ENCODE measurements around the gene ZBTB7C. TPM values are rescaled to one million over a fixed set of nuclear protein-coding genes. Genes with fewer than 3 reads are reported as not detected.

The ZBTB7C gene
- total RNA-seq, 1 donor from 2014 or later, result 0.15 TPM

DNA sequence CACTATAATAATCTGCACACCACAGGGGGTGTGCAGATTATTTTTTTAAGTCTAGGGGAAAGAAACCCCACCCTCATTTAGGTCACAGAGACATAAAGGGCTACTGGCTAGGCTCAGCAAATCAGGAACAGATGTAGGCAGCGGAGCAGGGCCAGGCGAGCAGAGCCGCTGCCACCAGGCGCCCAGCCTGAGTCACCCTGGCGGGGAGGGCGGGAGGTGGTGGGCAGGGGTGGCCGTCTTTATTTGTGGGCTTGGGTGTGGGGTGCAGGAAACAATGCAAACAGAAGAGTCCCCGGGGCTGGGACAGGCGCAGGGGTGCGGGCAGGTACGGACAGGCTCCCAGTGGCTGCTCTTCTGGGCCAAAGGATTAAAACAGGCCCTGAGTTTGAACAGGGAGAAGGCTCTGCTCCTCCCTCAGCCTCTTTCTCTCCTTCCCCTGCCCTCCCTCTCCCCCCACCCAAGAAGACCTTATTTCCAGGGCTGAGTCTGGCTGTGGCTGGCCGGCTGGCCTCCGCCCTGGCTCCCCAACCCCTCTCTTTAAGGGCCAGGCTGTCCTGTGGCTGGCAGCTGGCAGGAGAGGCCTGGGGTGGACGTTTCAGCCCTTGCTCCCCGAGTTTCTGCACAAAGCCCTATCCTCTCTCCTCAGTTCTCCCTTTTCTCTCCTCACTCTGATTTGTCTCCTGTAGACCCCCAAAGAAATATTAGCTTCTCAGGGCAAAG is 335.8 kb downstream of the ZBTB7C start:
- TF ChIP-seq, protein P1, sequence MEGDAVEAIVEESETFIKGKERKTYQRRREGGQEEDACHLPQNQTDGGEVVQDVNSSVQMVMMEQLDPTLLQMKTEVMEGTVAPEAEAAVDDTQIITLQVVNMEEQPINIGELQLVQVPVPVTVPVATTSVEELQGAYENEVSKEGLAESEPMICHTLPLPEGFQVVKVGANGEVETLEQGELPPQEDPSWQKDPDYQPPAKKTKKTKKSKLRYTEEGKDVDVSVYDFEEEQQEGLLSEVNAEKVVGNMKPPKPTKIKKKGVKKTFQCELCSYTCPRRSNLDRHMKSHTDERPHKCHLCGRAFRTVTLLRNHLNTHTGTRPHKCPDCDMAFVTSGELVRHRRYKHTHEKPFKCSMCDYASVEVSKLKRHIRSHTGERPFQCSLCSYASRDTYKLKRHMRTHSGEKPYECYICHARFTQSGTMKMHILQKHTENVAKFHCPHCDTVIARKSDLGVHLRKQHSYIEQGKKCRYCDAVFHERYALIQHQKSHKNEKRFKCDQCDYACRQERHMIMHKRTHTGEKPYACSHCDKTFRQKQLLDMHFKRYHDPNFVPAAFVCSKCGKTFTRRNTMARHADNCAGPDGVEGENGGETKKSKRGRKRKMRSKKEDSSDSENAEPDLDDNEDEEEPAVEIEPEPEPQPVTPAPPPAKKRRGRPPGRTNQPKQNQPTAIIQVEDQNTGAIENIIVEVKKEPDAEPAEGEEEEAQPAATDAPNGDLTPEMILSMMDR (IDR thresholded peaks at IDR 0.05), result no peak
- TF ChIP-seq EZH2 (IDR thresholded peaks at IDR 0.05) (no peak), EZH2phosphoT487 (IDR thresholded peaks at IDR 0.05) (no peak)
- H3K27ac ChIP-seq, result no peak overlapping the region
- no peaks in the 10 kb centered on the region for H3K79me2 ChIP-seq (ENCODE audit: low read depth)
- peak; percentile 17 for DNase-seq (ENCODE audit: low spot score)
- peaks cover 4% of the 10 kb centered on the region for H3K27me3 Mint-ChIP-seq (ENCODE audit: insufficient read depth, low read depth)
- H3K4me2 ChIP-seq, result peak overlapping the region; percentile 19
- H3K9me3 Mint-ChIP-seq, result no peaks in the 10 kb centered on the region
- H3K27ac Mint-ChIP-seq, result peak overlapping the region; percentile 84
- H3K36me3 Mint-ChIP-seq, result no peaks in the 10 kb centered on the region
- no peak overlapping the region for H3K4me3 ChIP-seq
- H3K9ac ChIP-seq, result no peak overlapping the region
- peak overlapping the region; percentile 66 for H2AFZ ChIP-seq (replicated peaks)
- H3K9me3 ChIP-seq (ENCODE audit: low read depth), result no peaks in the 10 kb centered on the region
- H3K4me1 ChIP-seq, result peaks cover 15% of the 10 kb centered on the region
- peaks cover 15% of the 10 kb centered on the region for H3K4me1 Mint-ChIP-seq
- no peak overlapping the region for H3K4me3 Mint-ChIP-seq
- no peaks in the 10 kb centered on the region for H3F3A ChIP-seq (ENCODE audit: low read depth)
- H4K20me1 ChIP-seq (ENCODE audit: low read depth), result no peaks in the 10 kb centered on the region
- H3K36me3 ChIP-seq, result no peaks in the 10 kb centered on the region
- no peaks in the 10 kb centered on the region for H3K27me3 ChIP-seq

DNA sequence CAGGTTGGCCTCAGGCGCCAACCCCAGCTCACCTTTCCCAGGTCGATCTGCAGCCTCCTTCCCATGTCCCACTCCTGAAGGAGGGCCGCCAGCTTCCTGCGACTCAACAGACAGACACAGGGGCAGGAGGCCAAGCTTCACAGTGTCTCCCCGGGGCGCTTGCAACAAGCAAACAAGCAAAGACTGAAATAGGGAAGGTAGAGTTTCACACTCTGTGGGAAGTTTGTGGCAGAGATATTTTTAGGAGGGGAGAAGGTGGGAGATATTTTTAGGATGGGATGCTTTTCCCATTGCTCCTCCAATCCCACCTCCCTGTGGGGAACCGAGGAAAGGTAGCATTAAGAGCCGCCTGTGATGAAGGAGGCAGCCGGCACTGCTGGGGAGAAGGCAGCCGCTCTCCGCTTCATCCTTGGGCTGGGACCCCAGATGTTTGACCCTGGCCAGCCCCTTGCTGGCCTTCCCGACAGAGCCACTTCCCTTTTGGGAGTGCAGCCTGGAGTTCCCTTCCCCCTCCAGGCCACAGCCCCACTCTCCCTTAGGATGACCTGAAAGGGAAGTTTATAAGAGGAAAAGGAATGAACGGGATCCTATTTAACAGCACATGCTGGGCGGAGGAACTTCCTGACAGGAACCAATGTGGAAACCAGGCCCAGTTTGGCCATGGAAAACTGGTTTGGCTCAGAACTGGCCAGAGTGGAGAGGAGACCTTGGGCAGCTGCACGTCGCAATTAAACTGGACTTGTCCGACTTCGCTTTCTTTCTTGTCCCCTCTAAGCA is 336.6 kb downstream of the ZBTB7C start:
- Mint-ChIP-seq H3K4me3 (no peak overlapping the region), H3K4me1 (peaks cover 15% of the 10 kb centered on the region), H3K27me3 (ENCODE audit: insufficient read depth, low read depth) (peaks cover 4% of the 10 kb centered on the region), H3K36me3 (no peaks in the 10 kb centered on the region), H3K27ac (no peak overlapping the region), H3K9me3 (no peaks in the 10 kb centered on the region)
- Histone ChIP-seq H2AFZ (replicated peaks) (peak overlapping the region; percentile 66), H3K27ac (no peak overlapping the region), H3F3A (ENCODE audit: low read depth) (no peaks in the 10 kb centered on the region), H3K79me2 (ENCODE audit: low read depth) (no peaks in the 10 kb centered on the region), H3K4me3 (no peak overlapping the region), H3K9ac (no peak overlapping the region), H3K4me1 (peaks cover 15% of the 10 kb centered on the region), H3K4me2 (peak overlapping the region; percentile 19), H3K9me3 (ENCODE audit: low read depth) (no peaks in the 10 kb centered on the region), H3K36me3 (no peaks in the 10 kb centered on the region), H4K20me1 (ENCODE audit: low read depth) (no peaks in the 10 kb centered on the region), H3K27me3 (no peaks in the 10 kb centered on the region)
- DNase-seq (ENCODE audit: low spot score), result peak; percentile 16
- TF ChIP-seq EZH2 (IDR thresholded peaks at IDR 0.05) (no peak), EZH2phosphoT487 (IDR thresholded peaks at IDR 0.05) (no peak)
- TF ChIP-seq, protein P1 (IDR thresholded peaks at IDR 0.05), result no peak

DNA sequence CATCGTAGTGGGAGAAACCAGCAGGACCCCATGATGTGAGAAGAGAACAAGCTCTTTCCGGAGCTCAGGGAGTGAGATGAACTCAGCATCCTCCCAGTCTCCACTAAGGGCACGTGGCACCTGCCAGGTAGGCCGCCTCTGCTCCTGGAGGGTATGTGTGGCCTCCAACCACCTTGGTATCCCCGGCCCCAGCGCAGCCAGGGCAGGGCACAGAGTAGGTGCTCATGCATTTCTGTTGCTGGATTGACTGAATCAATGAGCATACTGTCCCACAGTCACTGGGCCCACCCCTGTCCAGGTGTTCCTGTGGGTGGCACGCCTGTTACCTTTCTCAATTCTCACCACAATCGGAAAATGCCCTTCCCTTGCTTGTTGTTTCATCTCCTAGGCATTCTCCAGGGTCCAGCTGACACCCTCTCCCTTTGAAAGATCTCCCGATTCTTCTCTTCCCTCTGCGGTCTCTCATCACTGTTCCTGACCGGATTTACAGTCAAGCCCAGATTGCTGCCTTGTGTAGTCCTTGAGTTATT is 340.2 kb downstream of the ZBTB7C start:
- peaks cover 15% of the 10 kb centered on the region for H3K4me1 ChIP-seq
- TF ChIP-seq EZH2phosphoT487 (IDR thresholded peaks at IDR 0.05), result no peak
- TF ChIP-seq EZH2 (IDR thresholded peaks at IDR 0.05), result no peak
- TF ChIP-seq, protein P1 (IDR thresholded peaks at IDR 0.05), result no peak
- H3K4me2 ChIP-seq, result no peak overlapping the region
- no peak overlapping the region for H3K9ac ChIP-seq
- no peaks in the 10 kb centered on the region for H3K27me3 ChIP-seq
- no peak for DNase-seq (ENCODE audit: low spot score)
- no peaks in the 10 kb centered on the region for H3K36me3 ChIP-seq
- no peak overlapping the region for H3K27ac ChIP-seq
- no peak overlapping the region for H2AFZ ChIP-seq (replicated peaks)
- no peaks in the 10 kb centered on the region for H3K9me3 ChIP-seq (ENCODE audit: low read depth)
- no peaks in the 10 kb centered on the region for H3K36me3 Mint-ChIP-seq
- no peak overlapping the region for H3K4me3 ChIP-seq
- H3K27me3 Mint-ChIP-seq (ENCODE audit: insufficient read depth, low read depth), result peaks cover 2% of the 10 kb centered on the region
- H3K79me2 ChIP-seq (ENCODE audit: low read depth), result no peaks in the 10 kb centered on the region
- H3K27ac Mint-ChIP-seq, result no peak overlapping the region
- no peaks in the 10 kb centered on the region for H3K9me3 Mint-ChIP-seq
- peaks cover 14% of the 10 kb centered on the region for H3K4me1 Mint-ChIP-seq
- H3F3A ChIP-seq (ENCODE audit: low read depth), result no peaks in the 10 kb centered on the region
- no peaks in the 10 kb centered on the region for H4K20me1 ChIP-seq (ENCODE audit: low read depth)
- no peak overlapping the region for H3K4me3 Mint-ChIP-seq
